Loucy (cell line): ENCODE results near the gene RGS7BP.

ENCODE experiments used
- H2AFZ ChIP-seq: fragments of 200-600 bp; sonication (generic); 2 replicates; pipeline ENCODE4 v1.6.0; 2016; ENCODE audit warnings: antibody characterized with exemption, mild to moderate bottlenecking, low read length, moderate library complexity
- H3F3A ChIP-seq: fragments of 200-600 bp; 2 replicates; pipeline ENCODE4 v1.6.0; 2016; ENCODE audit warnings: antibody characterized with exemption, low read depth, mild to moderate bottlenecking
- H3K27me3 ChIP-seq: fragments of 200-600 bp; sonication (generic); 2 replicates; pipeline ENCODE4 v1.6.1; 2014; ENCODE audit warnings: low read length, mild to moderate bottlenecking; ENCODE audit not compliant: insufficient read depth, poor library complexity, severe bottlenecking
- H3K36me3 ChIP-seq: fragments of 200-600 bp; sonication (generic); 2 replicates; pipeline ENCODE4 v1.6.1; 2016; ENCODE audit warnings: low read length; ENCODE audit not compliant: insufficient read depth
- H3K4me1 ChIP-seq: fragments of 200-600 bp; sonication (generic); 2 replicates; pipeline ENCODE4 v1.5.1; 2014; ENCODE audit warnings: low read length, mild to moderate bottlenecking; ENCODE audit not compliant: insufficient read depth, poor library complexity, severe bottlenecking
- H3K4me2 ChIP-seq: fragments of 200-600 bp; sonication (generic); 2 replicates; pipeline ENCODE4 v1.6.0; 2014; ENCODE audit warnings: antibody characterized with exemption, low read length, low read depth, mild to moderate bottlenecking; ENCODE audit not compliant: poor library complexity, severe bottlenecking
- H3K4me3 ChIP-seq: fragments of 200-600 bp; sonication (generic); 2 replicates; pipeline ENCODE4 v1.5.1; 2014; ENCODE audit warnings: low read length, mild to moderate bottlenecking, mixed read lengths; ENCODE audit not compliant: poor library complexity, severe bottlenecking
- H3K79me2 ChIP-seq: fragments of 200-600 bp; sonication (generic); 2 replicates; pipeline ENCODE4 v1.6.1; 2014; ENCODE audit warnings: low read length; ENCODE audit not compliant: insufficient read depth
- H3K9ac ChIP-seq: fragments of 200-600 bp; sonication (generic); 2 replicates; pipeline ENCODE4 v1.6.0; 2014; ENCODE audit warnings: mild to moderate bottlenecking, low read depth, low read length, moderate library complexity; ENCODE audit not compliant: poor library complexity, severe bottlenecking
- H3K9me2 ChIP-seq: fragments of 200-600 bp; sonication (generic); replicated peaks from 2 replicates; pipeline ENCODE4 v1.6.1; 2016; ENCODE audit warnings: low read depth, low read length, mixed read lengths
- H3K9me3 ChIP-seq: fragments of 200-600 bp; sonication (generic); 2 replicates; pipeline ENCODE4 v1.6.1; 2014; ENCODE audit warnings: mild to moderate bottlenecking, antibody characterized with exemption, low read length, low read depth; ENCODE audit not compliant: insufficient read depth
- H4K20me1 ChIP-seq: fragments of 200-600 bp; sonication (generic); 2 replicates; pipeline ENCODE4 v1.6.0; 2014; ENCODE audit warnings: antibody characterized with exemption, low read length, mild to moderate bottlenecking; ENCODE audit not compliant: insufficient read depth, poor library complexity, severe bottlenecking
- EZH2phosphoT487 ChIP-seq: fragments of 200-600 bp; IDR thresholded peaks from 2 replicates; pipeline ENCODE4 v1.6.1; 2018; ENCODE audit warnings: antibody characterized with exemption, mild to moderate bottlenecking, moderate library complexity, borderline replicate concordance
- TF ChIP-seq, protein P1 (sequence below): fragments of 200-600 bp; sonication (generic); conservative IDR thresholded peaks from 2 replicates; pipeline ENCODE4 v1.5.1; 2014; ENCODE audit warnings: mild to moderate bottlenecking, antibody characterized with exemption, low read length

The RGS7BP gene

DNA sequence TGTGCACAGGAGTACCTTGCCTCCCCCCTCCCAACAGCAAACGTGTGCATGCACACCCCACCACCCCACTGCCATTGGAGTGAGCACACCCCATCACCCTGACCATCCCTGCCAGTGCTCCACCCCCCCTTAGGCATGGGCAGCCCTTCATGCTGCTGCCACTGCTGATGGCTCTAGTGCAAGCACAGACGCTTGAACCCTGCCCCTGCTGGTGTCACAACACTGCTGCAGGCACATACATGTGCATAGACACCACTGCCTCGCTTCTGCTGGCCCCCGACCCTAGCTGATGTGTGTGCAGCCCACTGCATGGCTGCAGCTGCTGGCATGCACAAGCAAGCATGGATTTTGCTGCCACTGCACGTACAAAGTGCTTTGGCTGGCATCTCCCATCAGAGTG is 16.0 kb upstream of the RGS7BP start:
- no peaks in the 10 kb centered on the region for H3K9me3 ChIP-seq
- H3F3A ChIP-seq: no peaks in the 10 kb centered on the region
- no peaks in the 10 kb centered on the region; the same call in 1 of the 2 replicates for H3K9me2 ChIP-seq
- no peaks in the 10 kb centered on the region for H3K36me3 ChIP-seq
- H4K20me1 ChIP-seq: no peaks in the 10 kb centered on the region
- TF ChIP-seq, protein P1, sequence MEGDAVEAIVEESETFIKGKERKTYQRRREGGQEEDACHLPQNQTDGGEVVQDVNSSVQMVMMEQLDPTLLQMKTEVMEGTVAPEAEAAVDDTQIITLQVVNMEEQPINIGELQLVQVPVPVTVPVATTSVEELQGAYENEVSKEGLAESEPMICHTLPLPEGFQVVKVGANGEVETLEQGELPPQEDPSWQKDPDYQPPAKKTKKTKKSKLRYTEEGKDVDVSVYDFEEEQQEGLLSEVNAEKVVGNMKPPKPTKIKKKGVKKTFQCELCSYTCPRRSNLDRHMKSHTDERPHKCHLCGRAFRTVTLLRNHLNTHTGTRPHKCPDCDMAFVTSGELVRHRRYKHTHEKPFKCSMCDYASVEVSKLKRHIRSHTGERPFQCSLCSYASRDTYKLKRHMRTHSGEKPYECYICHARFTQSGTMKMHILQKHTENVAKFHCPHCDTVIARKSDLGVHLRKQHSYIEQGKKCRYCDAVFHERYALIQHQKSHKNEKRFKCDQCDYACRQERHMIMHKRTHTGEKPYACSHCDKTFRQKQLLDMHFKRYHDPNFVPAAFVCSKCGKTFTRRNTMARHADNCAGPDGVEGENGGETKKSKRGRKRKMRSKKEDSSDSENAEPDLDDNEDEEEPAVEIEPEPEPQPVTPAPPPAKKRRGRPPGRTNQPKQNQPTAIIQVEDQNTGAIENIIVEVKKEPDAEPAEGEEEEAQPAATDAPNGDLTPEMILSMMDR: no peak
- no peak overlapping the region for H3K9ac ChIP-seq
- no peak overlapping the region for H2AFZ ChIP-seq
- H3K4me2 ChIP-seq: no peak overlapping the region
- H3K4me3 ChIP-seq: no peak overlapping the region
- H3K79me2 ChIP-seq: no peaks in the 10 kb centered on the region
- no peaks in the 10 kb centered on the region for H3K4me1 ChIP-seq
- H3K27me3 ChIP-seq: no peaks in the 10 kb centered on the region

DNA sequence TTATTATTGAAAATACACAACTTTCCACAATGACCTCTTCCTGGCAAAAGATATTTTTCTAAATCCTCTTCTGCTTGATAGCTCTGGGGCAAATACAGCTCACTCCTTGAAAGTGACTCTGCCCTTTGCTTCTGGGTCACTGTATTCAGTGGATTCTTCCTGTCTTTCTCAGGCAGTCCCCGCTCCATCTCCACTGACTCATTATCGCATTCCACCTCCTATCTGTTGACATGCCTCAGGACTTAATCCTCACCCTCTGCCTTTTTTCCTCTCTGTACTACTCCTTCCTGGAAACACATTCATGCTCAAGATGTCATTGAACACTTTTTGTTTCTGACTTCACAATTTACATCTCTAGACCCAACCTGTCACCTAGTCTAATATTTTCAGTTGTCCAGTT is 8.4 kb upstream of the RGS7BP start:
- H3K9me3 ChIP-seq: no peaks in the 10 kb centered on the region
- no peak overlapping the region for H3K4me2 ChIP-seq
- no peaks in the 10 kb centered on the region for H3F3A ChIP-seq
- H2AFZ ChIP-seq: no peak overlapping the region
- H4K20me1 ChIP-seq: no peaks in the 10 kb centered on the region
- H3K4me3 ChIP-seq: no peak overlapping the region
- no peak for TF ChIP-seq EZH2phosphoT487
- TF ChIP-seq, protein P1: no peak
- H3K79me2 ChIP-seq: no peaks in the 10 kb centered on the region
- no peak overlapping the region for H3K9ac ChIP-seq
- no peaks in the 10 kb centered on the region for H3K4me1 ChIP-seq
- no peaks in the 10 kb centered on the region for H3K36me3 ChIP-seq
- no peaks in the 10 kb centered on the region for H3K27me3 ChIP-seq
- no peaks in the 10 kb centered on the region for H3K9me2 ChIP-seq

DNA sequence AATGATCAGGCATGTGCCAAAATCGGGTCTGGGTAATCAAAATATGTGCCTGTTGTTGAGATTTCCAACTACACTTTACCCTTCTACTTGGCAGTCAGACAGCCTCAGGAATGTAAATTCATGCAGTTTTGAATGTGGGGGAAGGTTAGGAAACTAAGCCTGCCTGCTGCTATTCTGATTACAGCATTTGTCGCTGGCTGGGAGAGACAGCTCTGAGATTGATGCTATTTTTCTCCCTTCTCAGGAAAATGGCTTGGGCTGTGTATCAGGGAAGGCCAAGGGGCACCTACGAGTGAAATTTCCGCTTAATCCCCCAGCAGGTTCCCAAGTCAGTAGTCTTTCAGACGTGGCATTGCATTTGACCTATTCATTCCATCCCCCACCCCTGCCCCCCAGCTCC is 3.6 kb upstream of the RGS7BP start:
- H3K9me3 ChIP-seq: peaks cover under 1% of the 10 kb centered on the region; the same call in 1 of the 2 replicates
- no peak overlapping the region for H3K9ac ChIP-seq
- H3K79me2 ChIP-seq: no peaks in the 10 kb centered on the region
- H4K20me1 ChIP-seq: no peaks in the 10 kb centered on the region
- no peaks in the 10 kb centered on the region for H3K27me3 ChIP-seq
- no peaks in the 10 kb centered on the region for H3K4me1 ChIP-seq
- H3K9me2 ChIP-seq: no peaks in the 10 kb centered on the region
- H2AFZ ChIP-seq: no peak overlapping the region
- no peak for TF ChIP-seq EZH2phosphoT487
- TF ChIP-seq, protein P1: no peak
- no peak overlapping the region for H3K4me3 ChIP-seq
- no peaks in the 10 kb centered on the region for H3F3A ChIP-seq
- H3K4me2 ChIP-seq: no peak overlapping the region
- no peaks in the 10 kb centered on the region for H3K36me3 ChIP-seq
